B cell (primary cell): ENCODE results near the gene AQP5.

ENCODE experiments used
- CTCF ChIP-seq: fragments of 200-600 bp; IDR thresholded peaks from one replicate; pipeline ENCODE4 v1.8.0; 2022; ENCODE audit warnings: antibody characterized with exemption, mild to moderate bottlenecking
- EZH2 ChIP-seq: IDR thresholded peaks from 2 replicates; pipeline ENCODE4 v1.6.1; 2012; ENCODE audit warnings: borderline replicate concordance, low read depth, mild to moderate bottlenecking, moderate library complexity, low read length; ENCODE audit not compliant: insufficient read depth, poor library complexity, severe bottlenecking

GRCh38 chr12:49933796-49934195, 27.9 kb upstream of the AQP5 start:
- TF ChIP-seq CTCF (no peak), EZH2 (no peak)
